GM21529 (cell line): ENCODE results near the gene CHRM4.

Experiments used
- ATAC-seq: cut with Tn5 transposase; IDR thresholded peaks from one replicate; pipeline ENCODE4 v1.9.1; 2021; ENCODE audit not compliant: unreplicated experiment

The CHRM4 gene

DNA sequence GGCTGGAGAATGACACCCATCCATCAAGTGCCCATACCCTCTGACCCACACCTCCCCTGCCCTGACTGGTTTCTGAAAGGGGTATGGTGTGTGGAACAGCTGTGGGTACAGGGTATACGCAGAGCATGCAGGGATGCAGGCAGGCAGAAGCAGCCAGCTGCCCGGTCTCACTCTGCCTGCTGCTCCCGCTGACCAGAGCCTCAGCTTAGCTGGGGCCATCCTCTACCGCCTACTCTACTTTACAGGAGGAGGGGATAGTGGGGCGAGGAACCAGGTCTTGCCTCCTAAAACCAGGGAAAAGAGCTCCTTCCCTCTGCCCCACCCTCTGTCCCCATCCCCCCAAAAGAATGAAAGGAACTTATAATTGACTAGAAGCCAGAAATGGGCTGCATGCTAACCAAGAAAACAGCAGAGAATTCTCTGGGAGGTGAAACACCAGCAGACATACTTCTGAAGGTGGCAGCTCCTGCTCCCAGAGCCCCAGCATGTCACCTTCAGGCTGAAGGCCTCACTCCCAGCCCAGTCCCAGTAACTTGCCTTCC, 13.0 kb upstream of the CHRM4 start:
- ATAC-seq = no peak

DNA sequence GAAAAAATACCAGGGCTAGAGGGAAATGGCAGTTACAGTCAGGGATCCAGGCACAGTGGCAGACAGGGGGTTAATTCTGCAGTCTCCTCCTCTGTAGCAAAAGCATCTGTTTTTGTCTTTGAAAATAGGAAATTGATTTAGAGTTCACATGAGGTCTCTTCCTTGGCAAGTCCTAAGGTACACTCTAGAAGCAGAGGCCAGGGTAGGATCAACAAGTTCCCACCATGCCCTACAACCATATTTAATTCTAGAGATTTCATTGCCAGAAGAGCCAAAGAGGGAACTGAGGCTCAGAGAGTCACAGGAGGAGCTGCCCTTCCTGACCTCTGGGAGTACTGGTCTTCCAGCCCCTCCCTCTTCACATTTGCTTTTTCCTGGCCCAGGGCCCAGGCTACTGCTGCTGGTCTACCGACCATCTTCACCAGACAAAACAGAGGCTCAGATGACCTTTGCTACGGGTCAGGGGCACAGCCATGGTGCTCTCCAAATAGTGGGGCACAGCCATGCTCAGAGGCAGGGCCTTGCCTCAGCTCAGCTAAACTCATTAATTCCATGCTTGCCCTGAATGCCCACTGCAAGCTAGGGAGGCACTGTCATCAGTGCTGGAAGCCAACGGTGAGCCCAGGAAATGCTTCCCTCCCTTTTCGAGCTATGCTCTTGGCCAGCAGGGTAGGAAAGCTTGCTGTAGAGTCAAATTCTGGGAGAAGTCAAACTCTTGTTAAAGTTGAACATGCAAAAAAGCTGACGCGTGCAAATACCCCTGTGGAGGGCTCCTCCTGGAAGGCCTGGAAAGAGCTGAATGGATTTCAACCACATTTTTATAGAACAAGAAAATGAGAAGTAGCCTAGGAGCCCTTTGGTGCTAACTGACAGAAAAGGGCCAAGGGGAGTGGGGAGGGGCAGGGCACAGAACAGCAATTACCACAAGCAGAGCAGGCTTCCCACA, 11.7 kb upstream of the CHRM4 start:
- ATAC-seq = no peak

DNA sequence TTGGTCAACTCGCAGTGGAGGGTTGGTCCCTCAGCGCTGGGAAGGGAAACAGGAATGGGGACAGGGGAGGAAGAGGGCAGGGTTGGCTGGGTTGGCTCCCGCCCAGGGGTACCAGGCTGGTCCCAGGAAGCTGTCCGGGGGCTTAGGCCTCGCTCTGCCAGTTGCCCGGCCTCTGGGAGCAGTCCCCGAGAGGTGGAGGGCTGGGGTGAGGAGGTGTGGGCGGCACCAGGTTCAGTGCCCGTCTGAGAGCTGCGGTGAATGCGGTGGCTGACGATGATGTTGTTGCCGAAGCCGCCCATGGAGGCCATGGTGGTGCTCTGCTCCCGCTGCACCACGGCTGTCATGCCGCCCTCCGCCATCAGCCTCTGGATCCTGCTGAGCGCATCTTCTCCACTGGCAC, 6.0 kb upstream of the CHRM4 start:
- no peak for ATAC-seq

DNA sequence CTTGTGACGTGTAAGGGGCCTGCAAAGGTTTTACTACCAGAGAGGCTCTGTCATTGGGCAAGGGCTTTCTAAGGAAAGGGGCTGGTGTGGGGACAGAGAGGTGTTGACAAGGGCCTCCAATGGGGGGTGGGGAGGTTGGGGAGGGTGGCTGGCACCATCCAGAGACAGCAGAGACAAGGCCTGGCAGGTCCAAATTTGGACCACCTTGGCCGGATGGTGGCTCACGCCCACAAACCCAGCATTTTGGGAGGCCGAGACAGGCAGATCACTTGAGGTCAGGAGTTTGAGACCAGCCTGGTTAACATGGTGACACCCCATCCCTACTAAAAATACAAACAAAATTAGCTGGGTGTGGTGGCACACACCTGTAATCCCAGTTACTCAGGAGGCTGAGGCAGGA, 2.2 kb upstream of the CHRM4 start:
- ATAC-seq = no peak

DNA sequence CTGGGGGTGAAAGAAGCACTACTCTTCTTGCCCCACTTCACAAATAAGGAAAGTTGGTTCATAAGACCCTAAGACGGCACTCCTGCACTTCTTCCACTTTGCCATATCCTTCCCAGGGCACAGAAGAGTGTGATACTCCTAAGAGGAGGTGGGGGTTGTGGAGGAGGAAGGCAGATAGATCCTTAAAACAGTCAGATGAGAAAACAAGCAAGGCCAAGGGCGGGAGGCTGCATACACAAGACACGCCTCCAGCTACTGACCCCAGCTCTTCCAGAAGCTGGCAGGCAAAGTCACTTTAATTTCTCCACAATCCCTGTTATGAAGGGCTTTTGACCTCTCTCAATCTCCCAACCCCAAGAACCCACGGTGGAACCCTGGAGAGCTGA, 1.6 kb upstream of the CHRM4 start:
- no peak for ATAC-seq

DNA sequence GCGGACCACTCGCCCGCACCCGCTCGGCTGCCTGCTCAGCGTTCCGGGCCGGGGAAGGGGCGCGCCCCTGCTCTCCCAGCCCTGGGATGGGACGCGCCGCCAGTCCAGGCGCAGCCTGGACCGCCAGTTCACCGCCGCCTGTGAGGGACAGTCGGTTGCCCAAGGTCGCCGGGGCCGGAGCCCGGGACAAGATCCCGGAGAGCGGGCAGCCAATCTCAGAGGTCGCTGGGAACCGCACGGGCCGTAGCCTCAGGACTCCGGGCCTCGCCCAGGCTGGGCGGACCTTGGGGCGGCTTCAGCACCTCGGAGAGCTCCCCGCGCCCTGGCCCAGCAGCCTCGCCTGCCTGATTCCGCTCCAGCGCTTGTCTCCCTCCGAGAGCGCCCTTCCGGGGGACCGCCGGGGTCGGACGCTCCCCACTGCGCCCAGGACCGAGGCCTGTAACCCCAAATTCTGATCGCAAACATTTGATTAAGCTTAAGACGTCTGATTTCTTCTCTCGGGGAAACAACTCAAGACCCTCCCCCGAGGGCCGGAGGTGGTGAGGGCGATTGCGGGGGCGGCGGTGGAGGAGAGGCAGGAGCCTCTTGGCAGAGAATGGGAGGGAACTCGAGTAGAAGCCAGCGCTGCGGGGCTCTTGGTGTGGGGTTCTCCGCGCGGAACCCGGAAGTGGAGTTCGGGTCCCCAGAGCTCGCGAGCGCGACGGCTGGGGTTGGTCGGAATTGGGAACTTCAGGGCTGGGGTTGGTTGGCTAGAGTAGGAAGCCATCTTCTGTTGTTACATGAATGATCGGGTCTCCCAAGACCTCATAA, 1.1 kb upstream of the CHRM4 start:
- peak; percentile 67 for ATAC-seq

DNA sequence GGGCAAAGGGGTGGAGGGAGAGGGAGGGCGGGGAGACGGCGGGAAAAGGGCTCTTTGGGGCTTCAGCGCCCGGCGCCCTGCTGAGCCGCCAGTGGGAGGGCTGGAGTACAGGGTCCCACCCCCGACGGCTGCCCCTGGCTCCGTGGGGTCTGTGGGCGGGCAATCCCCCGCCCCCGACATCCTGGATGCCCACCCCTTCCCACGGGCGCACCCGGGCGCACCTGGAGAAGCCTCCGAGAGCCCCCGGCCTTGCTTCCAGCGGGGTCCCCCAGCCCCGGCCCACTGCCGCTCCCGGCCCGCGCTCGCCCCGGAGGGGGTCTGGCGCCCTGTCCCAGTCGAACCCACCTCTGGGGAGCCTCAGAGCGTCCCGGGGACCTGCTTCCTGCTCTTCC, 394 bp downstream of the CHRM4 start:
- no peak for ATAC-seq

DNA sequence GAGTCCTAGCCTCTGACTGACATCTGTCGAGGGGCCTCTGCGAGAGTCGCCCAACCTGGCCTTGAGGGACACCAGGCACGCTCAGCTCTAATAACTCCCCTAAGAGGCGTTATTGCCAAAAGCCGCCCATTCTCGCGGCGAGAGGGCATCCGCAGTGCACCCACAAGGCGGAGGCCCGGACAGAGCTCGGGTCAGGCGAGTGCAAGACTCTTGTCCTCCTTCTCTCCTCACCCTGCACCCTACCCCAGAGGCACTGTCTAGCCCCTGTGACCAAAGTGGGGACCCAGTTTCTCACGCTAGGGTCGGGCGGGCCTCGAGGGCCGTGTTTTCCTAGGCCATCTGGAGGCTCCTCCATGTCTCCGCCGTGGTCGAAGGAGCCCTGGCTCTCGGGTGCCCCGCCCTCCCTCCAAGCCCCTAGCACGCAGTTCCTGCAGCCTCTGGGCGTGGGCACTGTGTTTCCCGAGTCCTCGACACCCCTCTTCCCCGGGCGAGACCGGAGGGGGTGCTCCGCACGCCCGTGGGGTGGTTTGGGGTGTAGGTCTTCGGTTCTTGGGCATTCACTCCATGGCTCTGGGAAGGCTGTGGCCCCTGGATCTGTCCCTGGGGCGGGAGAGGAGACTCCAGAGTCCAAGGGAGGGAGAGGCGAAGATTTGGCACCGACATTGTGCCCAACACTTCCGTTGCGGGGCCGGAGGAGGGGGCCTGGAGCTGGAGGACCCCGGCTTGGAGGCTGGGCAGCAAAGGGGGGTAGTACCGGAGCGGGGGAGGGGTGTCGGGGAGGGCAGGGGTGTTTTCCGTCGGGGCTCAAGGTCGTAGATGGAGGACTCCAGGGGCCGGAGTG, 1.0 kb downstream of the CHRM4 start:
- ATAC-seq = no peak

DNA sequence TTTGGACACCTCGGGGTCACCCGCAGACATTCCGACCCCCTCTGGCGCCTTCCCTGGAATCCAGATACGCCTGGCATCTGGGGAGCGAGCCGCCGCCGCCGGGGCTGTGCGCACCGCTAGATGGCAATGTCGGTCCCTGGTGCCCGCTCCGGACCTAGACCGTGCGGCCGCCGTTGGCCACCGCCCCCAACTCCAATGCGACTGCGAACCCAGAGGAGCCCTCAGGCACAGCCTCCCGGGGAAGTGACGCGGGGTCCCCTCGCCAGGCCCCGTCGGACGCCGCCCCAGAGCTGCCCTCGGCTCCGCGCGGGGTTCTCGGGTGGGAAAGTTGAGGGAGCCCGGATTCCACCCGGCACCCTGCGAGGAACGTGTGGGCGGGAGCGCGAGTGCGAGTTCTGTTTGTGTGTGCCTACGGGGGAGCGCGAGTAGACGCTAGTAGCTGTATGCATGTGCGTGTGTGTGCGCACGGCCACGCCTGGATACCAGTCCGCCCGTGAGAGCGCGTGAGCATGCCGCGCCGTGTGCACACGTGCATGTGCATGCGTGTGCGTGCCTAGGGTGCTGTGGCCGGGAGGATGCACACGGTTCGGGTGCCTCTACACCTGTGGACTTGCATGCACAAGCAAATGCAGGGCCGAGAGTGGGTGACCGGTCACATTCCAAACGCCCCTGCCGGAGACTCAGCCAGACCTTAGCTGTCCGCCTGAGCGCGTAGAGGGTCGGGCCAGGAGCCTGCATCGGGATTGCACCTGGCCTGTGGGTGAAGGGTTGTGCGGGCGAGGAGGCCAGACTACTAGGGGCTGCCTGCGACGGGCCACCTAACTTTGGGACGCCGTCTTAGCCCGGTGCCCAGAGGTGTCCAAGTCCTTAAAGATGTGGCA, 1.9 kb downstream of the CHRM4 start:
- peak; percentile 61 for ATAC-seq

DNA sequence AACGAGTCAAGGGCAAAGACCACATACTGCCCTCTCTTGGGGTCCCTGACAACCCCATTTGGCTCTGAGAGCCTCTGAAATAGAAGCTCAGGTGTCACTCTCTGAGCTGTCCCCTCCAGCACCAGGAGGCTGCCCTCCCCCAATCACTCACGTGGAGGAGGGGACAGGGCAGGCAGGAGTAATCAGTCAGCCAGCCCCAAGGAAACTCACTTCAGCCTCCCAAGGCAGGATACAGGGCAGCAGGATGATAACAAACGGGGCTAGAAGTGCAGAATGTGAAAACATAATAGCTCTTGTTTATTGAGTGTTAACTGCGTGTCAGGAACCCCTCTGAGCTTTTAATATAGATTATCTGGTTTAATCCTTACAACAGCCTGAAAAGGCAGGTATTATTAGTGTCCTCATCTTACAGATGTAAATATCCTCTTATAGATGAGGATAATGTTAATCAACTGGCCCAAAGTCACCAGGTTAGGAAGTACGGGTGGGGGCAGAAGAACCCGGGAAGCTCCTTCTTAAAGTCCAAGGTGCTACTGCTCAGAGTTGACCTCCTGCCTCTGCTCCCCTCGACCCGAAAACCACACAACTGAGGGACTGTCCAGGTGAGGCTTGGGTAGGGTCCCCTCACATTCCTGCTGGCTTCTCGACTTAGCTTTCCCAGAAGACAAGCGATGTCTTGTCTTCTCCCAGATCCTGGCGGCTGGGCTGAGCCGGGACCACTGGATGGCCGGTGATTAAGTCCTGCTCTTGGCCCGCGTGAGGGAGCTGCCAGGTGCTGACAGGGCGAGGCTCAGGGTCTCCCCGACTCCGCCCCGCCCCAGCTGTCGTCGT, 2.7 kb downstream of the CHRM4 start:
- no peak for ATAC-seq

DNA sequence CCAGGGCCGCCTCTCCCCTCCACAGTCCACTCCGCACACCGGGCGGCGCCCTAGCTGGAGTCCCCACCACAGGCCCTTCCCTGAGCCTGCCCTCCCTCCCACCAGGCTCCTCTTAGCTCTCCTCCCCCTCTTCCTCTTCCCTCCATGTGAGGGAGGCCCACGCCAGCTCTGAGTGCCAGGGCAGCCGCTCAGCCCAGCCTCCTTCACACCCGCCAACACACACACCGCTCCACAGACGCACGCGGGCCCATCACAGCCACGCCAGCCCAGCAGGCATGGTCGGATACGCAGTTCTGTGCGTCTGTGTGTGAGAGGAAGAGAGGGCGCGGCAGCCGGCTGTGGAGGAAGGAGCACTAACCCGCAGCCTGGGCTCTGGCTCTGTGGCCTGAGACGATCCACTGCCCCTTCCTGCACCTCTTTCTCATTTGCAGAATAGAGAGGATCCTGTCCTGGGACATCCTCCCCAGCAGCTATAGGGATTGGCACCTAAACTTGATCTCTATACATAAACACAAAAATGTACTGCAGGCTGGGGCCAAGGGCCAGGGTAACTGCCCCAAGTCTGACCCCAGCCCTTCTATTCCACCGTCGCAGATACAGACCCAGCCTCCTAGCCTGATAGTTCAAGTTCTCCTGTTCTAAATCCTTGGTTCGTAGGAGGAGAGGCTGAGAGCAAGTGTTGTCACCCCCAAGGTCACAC, 3.5 kb downstream of the CHRM4 start:
- no peak for ATAC-seq

DNA sequence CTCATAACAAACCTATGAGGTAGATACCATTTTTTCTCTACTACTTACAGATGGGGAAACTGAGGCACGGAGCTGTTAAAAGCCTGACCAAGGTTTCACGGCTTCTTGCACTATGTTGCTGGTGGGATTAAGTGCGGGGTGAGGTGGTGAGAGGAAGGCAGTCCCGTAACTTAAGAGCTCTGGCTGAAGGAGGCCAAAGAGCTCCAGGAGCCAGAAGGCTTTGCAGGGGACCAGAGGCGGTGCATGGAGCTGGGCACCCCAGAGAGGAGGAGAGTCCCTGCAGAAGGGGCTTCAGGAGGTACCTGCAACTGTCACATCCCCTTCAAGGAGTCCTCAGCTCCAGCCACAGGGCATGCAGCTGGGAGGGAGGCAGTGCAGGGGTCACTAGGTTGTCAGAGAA, 4.1 kb downstream of the CHRM4 start:
- ATAC-seq = no peak

DNA sequence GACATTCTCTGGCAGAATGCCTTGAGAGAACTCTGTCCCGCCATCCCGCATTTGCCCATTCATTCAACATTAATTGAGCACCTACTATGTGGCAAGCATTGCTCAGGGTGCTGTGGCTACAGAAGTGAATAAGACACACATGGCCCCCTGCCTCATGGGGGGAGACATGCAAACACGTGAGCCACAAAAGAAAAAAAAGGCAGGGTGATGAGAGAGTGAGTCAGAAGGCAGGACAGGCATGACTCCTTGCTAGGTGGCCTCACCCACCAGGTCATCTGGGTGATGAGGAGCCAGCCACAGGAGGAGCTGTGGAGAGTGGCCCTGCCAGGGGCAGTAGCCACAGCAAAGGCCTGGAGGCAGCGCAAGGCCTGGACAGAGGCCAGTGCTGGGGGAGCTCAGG, 4.9 kb downstream of the CHRM4 start:
- ATAC-seq = no peak

DNA sequence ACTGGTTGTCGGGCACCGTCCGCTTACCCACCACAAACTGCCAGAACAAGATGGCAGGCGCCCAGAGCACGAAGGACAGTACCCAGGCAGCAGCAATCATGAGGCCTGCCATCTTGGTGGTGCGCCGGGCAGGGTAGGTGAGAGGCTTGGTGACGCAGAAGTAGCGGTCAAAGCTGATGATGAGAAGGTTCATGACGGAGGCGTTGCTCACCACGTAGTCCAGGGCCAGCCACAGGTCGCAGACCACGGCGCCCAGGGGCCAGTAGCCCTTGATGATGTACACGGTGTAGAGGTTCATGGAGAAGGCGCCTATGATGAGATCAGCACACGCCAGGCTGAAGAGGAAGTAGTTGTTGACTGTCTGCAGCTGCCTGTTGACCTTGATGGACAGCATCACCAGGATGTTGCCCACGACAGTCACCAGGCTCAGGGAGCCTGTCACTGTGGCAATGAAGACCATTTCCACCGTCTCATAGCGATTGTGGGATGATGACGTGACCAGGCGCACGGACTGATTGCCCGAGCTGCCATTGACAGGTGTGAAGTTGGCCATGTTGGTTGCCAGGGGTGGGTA, 5.5 kb downstream of the CHRM4 start:
- ATAC-seq = no peak

DNA sequence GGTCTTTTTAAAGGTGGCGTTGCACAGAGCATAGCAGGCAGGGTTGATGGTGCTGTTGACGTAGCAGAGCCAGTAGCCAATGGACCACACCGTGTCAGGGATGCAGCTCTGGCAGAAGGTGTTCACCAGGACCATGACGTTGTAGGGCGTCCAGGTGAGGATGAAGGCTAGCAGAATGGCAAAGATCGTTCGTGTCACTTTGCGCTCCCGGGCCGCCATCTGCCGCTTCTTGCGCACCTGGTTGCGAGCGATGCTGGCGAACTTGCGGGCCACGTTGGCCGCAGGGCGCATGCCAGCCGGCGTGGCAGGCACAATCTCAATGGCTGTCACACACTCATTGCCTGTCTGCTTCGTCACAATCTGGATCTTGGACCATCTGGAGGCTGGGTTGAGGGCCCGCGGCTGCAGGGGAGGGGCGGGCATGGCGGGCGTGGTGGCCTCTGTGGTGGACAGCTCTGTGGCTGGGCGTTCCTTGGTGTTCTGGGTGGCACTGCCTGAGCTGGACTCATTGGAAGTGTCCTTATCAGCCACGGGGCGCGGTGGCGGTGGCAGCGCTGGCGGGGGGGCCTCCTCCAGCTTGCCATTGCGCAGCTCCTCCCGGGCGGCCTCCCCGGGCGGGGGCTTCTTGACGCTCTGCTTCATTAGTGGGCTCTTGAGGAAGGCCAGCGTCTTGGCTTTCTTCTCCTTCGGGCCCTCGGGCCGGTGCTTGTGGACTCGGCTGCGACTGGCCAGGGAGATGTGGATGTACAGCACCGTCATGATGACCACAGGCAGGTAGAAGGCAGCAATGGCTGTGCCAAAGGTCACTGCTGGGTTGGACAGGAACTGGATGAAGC, 6.2 kb downstream of the CHRM4 start:
- no peak for ATAC-seq

DNA sequence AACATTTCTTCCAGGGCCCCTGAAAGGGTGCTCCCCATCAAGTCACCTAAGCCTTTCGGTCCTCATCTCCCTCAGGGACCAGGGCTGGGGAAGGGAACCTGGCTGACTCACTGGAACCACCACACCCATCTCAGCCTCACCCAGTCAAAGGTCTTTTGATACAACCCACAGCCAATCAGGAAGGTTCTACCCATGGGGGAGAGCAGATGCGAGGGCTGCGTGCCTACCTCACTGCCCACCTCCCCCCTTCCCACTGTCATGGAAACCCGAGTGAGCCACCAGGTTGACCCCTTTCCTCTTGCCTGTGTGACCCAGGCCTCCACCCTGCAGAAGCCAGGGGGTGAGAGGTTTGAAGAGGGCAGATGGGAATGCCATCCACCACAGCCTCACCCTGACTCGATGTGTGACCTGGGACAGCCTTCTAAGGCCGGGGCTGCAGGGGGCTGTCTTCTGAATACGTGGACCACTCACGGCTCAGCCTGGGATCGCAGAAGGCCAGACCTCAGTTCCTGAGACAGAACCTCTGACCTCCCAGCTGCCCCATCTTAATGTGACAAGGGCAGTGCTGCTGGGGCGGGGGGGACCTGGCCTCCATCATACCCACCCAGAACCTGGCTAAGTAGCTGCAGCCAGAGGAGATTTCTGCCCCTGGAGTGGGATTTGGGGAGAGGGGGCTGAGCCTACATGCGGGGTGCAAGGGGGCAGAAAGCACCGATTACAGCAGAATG, 7.4 kb downstream of the CHRM4 start:
- no peak for ATAC-seq

DNA sequence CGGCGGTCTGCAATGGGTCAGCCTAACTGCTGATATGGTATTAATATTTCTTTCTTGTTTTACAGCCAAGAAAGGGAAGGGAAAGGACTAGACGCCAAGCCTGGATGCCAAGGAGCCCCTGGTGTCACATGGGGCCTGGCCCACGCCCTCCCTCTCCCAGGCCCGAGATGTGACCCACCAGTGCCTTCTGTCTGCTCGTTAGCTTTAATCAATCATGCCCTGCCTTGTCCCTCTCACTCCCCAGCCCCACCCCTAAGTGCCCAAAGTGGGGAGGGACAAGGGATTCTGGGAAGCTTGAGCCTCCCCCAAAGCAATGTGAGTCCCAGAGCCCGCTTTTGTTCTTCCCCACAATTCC, 8.2 kb downstream of the CHRM4 start:
- no peak for ATAC-seq
